AG04450 (cell line): ENCODE data around the gene SEC23A. TPM values are rescaled to one million over a fixed set of nuclear protein-coding genes. Genes with fewer than 3 reads are reported as not detected.

Experiments used
- CTCF ChIA-PET: fragments of 300-600, 350-600 bp; formaldehyde crosslinking; extraction: SDS; loops from one replicate; lab custom pipeline; 2022; ENCODE audit warnings: antibody characterized with exemption, inconsistent platforms; lab: Charles Lee
- POLR2A ChIA-PET: fragments of 350-600 bp; formaldehyde crosslinking; extraction: SDS; loops from one replicate; lab custom pipeline; 2021; ENCODE audit warnings: antibody characterized with exemption, inconsistent platforms; lab: Yijun Ruan, JAX
- DNase-seq: peaks from one replicate; pipeline ENCODE4 v3.0.0-alpha.2; 2011; ENCODE audit warnings: low read depth, low spot score
- H3K27ac ChIP-seq: one replicate; pipeline ENCODE4 v1.5.1; 2012; ENCODE audit warnings: low read depth, low read length, control low read depth
- H3K27me3 ChIP-seq: one replicate; pipeline ENCODE4 v1.6.0; 2012; ENCODE audit warnings: low read length; ENCODE audit not compliant: control insufficient read depth, insufficient read depth
- H3K4me3 ChIP-seq: 2 replicates; pipeline ENCODE4 v1.5.1; 2011; ENCODE audit warnings: mild to moderate bottlenecking, low read depth, low read length, control low read depth
- H3K9me3 ChIP-seq: 2 replicates; pipeline ENCODE4 v1.5.1; 2012; ENCODE audit warnings: low read length; ENCODE audit not compliant: control insufficient read depth, insufficient read depth
- CTCF ChIP-seq: IDR thresholded peaks from 2 replicates; pipeline ENCODE4 v1.5.1; 2011; ENCODE audit warnings: low read depth, low read length, control low read depth, inconsistent platforms
- polyA plus RNA-seq: library from polyadenylated mRNA; depleted of rRNA; stranded (reverse); fragments of >200 nt; gene quantifications from 2 replicates; pipeline ENCODE4 v1.2.3, GENCODE V29; 2011

SEC23A gene
- polyA plus RNA-seq, 1 experiment = 310 TPM

DNA sequence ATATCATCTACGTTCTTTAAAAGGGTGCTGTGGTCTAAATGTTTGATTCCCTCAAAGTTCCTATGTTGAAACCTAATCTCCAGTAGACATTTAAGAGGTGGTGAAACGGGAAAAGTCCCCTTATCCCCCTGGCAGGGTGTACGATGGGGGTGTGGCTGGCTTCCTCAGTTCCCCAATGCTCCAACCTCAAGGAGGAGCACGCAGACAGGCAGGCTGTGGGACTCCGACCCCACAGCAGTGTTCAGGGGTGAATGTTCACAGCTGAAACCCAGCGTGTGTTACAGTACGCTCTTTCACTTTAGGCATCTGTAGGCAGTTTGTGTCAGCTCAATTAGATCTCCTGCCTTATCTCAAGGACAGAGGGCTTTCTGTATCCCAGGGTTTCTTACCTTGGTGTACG is 73.2 kb downstream of the SEC23A start:
- CTCF ChIA-PET = interaction anchor here (1.4 kb wide), 1 partner anchor 14 kb away, joined by 3 read pairs; no protein-coding TSS in a partner anchor
- Histone ChIP-seq H3K9me3 (no peaks in the 10 kb centered on the region), H3K4me3 (no peak overlapping the region), H3K27ac (no peak overlapping the region), H3K27me3 (no peaks in the 10 kb centered on the region)
- no peak for TF ChIP-seq CTCF
- no peak for DNase-seq
- POLR2A ChIA-PET = no interaction called here

DNA sequence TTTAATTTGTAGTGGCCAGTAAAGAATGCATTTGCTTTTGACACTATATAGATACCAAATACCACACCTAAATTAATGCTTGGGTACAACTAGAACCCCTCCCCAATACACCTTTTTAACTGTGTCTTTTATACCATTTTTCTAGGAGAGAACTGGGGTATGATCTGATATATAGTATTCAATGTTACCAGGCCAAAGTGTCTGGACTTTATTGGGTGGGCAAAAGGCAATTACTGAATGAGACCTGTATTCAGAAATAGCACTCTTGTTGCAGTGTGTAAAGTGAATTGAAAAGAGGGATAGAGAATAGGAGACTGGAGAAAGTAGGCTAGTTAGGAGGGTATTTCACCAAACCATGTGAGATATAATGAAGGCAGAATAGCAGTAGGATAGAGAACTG is 74.4 kb downstream of the SEC23A start:
- no peak for TF ChIP-seq CTCF
- DNase-seq = no peak
- ChIA-PET POLR2A (no interaction called here), CTCF (no interaction called here)
- no peak overlapping the region for H3K4me3 ChIP-seq
- no peak overlapping the region for H3K27ac ChIP-seq
- no peaks in the 10 kb centered on the region for H3K9me3 ChIP-seq
- no peaks in the 10 kb centered on the region for H3K27me3 ChIP-seq

DNA sequence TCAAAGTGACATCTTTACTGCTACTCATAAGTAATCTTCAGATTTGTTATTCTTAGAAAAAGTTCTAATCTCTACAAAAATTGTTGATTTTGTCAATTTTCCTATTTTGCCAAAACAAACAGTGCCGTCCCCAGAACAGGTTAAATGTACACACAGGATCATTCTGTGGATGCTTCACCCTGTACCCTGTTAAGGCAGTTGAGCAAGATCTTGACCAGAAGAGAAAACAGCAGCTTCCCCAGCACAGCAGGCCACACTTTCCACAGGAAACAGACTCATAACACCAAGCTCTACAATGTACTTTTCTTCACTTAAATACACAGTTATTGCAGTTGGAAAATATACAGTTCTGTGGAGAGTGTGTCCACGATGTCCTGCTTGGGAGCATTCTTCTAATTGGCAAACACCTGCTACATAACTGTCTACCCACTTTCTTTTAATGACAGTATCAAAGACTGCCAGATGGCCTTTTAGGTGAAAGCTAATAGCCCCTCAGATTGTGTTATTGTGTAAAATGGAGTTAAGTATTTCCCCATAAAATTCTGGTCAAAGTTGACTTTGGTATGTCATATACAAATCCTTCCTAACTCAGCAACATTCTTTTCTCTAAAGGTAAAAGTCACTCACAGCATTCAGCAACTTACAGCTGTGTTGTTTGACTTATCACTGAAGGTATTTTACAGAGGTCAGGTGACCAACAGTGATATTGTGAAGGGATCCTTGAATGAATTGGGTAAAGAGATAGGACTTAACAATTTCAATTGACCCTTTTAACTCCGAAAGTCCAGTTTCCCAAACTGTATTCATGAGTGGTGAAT is 77.0 kb downstream of the SEC23A start:
- CTCF ChIA-PET = interaction anchor here (0.6 to 2.3 kb wide), 3 partner anchors 9 to 12 kb away, joined by 3 to 17 read pairs (median 3); no protein-coding TSS in a partner anchor

GRCh38 chr14:39025250-39025809 is 77.7 kb downstream of the SEC23A start:
- DNase-seq = no peak
- POLR2A ChIA-PET = no interaction called here
- TF ChIP-seq CTCF = no peak
- no peaks in the 10 kb centered on the region for H3K27me3 ChIP-seq
- H3K9me3 ChIP-seq = no peaks in the 10 kb centered on the region
- H3K27ac ChIP-seq = no peak overlapping the region
- CTCF ChIA-PET = interaction anchor here (2.3 kb wide), 1 partner anchor 10 kb away, joined by 17 read pairs; no protein-coding TSS in a partner anchor
- no peak overlapping the region for H3K4me3 ChIP-seq

More for the DNA sequence above, 77.0 kb downstream of the SEC23A start:
- no peak for TF ChIP-seq CTCF
- POLR2A ChIA-PET = no interaction called here
- DNase-seq = no peak
- H3K27me3 ChIP-seq = no peaks in the 10 kb centered on the region
- no peak overlapping the region for H3K4me3 ChIP-seq
- no peak overlapping the region for H3K27ac ChIP-seq
- no peaks in the 10 kb centered on the region for H3K9me3 ChIP-seq
